Measurements from ENCODE around the gene GARIN6.
A peak's percentile ranks its signal among the peaks of the same experiment; 100 is the strongest.

GARIN6 gene

GRCh38 chr12:99695050-99695449, 47.5 kb downstream of the GARIN6 start:
- Mint-ChIP-seq H3K27ac (peak overlapping the region in 2 of 3 experiments; percentile 88 to 90), H3K4me3 (no peak overlapping the region), H3K27me3 (ENCODE audit: low read depth) (no peaks in the 10 kb centered on the region), H3K9me3 (no peaks in the 10 kb centered on the region), H3K36me3 (ENCODE audit: low read depth) (no peaks in the 10 kb centered on the region), H3K4me1 (peaks cover 5% of the 10 kb centered on the region)
- no peak for TF ChIP-seq CTCF (IDR thresholded peaks at IDR 0.05; ENCODE audit: unreplicated experiment in 3 of 3)
